AG08395 (cell line): Measurements from ENCODE around the gene ETDC.
"Not testable (repeated sequence)": the region's sequence is repeated elsewhere in the genome, so short reads cannot be mapped to it uniquely, and the experiment has no call there.

Experiments used
- DNase-seq: peaks from one replicate; pipeline ENCODE4 v3.0.0; 2012; ENCODE audit warnings: mixed read lengths, low spot score

ETDC gene

DNA sequence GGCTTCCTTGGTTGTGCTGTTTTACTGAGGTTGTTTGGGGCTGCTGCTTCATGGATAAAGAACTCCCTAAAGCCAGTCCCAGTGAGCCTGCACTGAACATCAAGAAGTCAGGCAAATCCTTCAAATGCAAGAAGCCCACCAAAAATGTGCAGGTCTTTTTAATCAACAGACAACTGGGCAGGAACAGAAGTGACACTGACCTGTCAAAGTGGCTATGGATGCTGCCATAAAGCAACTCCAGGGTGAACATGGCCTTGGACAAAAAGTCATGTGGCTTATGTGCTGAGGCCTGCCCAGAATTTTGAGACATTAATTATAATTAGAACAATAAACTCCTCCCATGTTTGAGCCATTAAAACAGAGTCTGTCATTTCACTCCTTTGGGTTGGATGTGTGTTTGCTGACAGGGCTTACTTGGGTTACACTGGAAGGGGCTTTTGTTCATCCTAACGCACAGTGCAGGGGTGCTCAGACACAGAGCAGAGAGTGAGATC is at the start of gene ETDC:
Gene ETDC, plus strand, starts transcription at position 51 of the 494 bp plus-strand sequence. Its CDS starts 0 bp downstream, at position 51.
- DNase-seq: no peak

DNA sequence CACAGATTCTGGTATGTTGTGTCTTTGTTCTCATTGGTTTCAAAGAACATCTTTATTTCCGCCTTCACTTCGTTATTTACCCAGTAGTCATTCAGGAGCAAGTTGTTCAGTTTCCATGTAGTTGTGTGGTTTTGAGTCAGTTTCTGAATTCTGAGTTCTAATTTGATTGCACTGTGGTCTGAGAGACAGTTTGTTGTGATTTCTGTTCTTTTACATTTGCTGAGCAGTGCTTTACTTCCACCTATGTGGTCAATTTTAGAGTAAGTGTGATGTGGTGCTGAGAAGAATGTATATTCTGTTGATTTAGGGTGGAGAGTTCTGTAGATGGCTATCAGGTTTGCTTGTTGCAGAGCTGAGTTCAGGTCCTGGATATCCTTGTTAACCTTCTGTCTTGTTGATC is 48.3 kb upstream of the ETDC start:
- not testable (repeated sequence) for DNase-seq

DNA sequence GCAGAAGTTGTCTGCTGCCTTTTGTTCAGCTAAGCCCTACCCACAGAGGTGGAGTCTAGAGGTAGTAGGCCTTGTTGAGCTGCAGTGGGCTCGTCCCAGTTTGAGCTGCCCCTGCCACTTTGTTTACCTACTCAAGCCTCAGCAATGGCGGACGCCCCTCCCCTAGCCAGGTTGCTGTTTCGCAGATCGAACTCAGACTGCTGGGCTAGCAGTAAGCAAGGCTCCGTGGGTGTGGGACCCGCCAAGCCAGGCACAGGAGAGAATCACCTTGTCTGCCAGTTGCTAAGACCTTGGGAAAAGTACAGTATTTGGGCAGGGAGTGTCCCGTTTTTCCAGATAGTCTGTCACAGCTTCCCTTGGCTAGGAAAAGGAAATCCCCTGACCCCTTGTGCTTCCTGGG is 45.9 kb upstream of the ETDC start:
- not testable (repeated sequence) for DNase-seq

DNA sequence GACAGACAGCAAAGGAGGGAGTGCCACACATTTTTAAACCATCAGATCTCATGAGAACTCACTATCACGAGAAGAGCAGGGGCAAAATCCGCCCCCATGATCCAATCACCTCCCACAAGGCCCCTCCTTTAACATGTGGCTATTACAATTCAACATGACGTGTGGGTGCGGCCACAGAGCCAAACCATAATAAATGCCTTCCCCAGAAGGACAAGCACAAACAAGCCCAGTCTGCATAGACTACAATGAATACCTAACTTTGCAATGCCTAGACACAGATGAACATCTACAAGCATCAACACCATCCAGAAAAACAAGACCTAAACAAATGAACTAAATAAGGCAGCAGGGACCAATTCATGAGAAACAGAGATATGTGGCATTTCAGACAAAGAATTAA is 45.1 kb upstream of the ETDC start:
- DNase-seq: no peak

DNA sequence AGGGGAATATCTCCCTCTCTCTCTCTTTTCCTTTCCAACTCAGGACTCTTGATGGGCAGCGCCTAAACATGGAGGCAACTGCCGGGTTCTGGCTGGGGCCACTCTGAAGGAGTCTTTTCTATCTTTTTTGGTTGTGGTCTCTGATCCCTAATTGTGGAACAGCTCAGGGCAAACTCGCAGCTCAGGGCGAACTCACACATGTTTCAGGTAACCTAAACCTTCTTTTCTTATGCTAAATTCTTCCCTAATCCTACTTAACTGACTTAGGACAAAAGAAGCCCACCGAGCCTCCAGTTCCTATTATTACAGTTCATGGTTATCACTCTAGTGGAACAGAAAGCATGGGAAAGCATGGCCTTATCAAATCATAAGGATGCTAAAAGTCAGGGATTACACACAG is 36.1 kb upstream of the ETDC start:
- no peak for DNase-seq

DNA sequence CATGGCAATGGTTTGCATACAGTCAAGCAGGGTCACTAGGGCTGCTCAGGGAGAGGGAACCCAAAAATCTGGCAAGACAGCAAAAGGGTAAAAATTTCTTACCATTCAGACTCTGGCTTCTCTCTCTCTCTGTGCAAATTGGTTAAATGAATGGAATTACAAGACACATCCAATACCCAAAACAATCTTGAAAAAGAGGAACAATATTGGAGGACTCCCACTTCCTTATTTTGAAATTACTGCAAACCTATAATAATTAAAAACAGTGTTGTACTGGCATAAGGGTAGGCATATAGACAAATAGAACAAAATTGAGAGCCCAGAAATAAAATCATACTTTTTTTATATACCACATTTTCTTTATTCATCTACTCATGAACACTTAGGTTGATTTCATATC is 33.3 kb upstream of the ETDC start:
- DNase-seq: no peak

DNA sequence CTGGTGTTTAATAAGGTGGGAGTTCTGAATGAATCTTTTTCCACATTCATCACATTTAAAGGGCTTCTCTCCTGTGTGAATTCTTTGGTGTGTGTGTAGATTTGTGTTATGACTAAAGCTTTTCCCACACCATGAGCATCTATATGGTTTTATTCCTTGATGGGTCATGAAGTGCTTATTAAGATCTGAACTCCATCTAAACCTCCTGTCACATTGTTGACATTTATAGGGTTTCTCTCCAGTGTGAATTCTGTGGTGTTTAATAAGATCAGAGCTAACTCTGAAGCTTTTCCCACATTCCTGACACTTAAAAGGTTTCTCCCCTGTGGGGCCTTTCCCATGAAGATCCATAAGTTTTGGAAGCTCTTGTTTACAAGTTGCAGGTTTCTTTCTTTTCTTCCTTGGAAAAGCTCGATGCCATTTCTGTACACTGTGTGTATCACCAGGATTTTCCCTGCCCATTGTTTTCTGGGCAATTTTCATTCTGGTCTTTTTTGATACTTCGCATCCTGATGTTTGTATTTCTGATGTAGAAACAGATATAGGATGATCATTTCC is 21.9 kb upstream of the ETDC start:
- DNase-seq: no peak

DNA sequence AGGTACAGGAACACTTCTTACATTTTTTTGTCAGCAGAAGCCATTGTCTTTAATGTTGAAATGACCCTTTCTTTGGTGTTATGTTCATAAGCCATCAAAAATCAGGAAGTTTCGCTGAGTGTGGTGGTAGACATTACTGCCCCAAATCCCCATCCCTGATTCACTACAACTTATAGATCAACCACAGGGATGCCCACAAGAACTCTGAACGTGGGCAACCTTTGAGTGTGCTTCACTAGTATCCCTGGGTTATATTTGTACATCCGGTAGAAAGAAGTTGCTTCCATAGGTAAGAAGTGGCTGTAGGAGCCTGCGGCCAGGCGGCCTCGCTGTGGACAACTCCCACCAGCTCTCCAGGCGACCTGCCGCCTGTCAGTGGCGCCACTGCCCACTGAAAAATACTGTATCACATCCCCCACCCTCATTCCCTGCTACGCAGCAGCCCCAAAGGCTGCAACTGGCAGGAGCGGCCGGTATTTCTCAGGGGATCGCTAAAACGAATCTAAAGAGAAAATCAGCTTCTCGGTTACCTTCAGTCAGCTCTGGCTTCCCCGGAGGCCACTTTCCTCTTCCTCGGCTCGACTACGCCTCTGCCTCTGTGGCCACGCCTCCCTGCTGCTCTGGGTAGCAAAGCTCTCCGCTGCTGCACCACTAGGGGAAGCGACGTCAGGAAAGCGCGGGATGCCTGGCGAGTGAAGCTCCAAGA is 13.9 kb upstream of the ETDC start:
- DNase-seq: no peak

DNA sequence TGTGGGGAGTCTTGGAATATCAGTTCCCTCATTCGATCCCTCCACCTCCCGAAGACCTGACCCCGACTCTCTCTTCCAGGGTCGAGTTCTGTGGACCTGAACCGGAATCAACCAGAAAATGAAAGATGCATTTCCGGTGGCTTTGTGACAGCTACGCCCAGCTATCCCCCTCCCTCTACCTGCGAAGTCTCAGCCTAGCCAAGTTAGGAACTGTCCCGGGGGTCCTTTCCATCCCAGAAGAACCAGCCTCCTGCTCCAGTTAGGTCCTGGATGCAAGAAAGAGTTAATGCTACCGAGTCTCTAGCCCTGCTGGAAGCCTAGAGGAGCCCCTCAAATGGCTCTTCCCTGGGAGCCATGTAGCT is 13.4 kb upstream of the ETDC start:
- no peak for DNase-seq

DNA sequence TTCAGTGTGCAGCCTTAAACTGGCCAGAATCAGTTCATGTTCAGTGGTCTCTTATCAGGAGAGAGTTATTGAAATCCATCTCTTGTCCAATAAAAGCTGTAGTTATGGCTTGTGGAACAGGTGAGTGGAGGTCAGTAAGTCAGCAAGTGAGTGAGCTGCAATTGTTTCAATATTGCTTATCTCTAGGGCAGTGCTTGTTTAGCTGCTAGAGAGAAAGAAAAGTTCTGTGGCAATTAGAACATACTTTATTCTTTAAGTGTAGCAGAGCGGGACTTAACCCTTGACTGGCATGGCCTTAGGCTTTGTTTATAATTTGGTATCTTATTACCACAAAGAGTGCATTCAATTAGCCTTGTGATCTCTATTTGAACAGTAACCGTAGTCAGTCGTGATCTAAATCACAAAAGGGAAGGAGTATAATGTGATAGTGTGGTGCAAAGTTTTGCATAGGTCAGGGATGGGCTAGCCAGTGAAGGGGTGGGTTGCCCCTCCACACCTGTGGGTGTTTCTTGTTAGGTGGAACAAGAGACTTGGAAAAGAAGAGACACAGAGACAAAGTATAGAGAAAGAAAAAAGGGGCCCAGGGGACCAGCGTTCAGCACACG is 6.9 kb upstream of the ETDC start:
- DNase-seq: no peak

DNA sequence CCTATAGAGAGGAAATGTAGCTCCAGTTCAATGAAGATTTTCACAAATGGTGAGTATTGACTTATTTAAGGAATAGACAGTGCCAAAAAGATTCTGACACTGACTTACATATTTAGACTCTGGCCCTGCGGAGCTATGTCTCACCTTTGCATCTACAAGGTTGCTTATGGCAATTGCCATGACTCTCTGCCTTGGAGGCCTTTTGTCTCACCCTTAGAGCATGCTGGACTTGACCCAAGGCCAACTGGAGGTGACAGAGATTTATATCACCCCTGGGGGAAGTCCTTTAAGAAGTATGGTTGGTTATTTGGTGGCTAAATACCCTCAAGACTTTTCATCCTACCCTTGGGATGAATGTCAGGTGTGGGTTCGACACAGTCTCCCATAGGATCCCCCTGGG is 4.5 kb upstream of the ETDC start:
- no peak for DNase-seq

DNA sequence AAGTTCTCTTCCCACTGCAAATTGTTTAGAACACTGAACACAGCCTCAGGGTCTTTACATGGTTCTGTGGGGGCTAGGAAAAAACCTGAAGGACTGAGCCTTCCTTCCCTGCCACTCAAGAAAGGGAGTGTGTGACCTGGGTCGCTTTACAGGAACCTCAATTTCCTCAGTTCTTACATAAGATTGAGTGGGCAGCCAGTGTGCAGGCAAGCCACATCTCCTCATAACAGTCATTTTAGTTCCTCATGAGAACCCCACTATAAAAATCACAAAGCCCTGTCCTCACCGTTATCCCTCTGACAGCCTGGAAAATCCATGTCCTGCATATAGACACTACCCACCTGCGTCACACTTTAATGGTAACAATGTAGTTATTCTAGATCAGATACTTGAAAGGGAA is 2.1 kb upstream of the ETDC start:
- DNase-seq: no peak

DNA sequence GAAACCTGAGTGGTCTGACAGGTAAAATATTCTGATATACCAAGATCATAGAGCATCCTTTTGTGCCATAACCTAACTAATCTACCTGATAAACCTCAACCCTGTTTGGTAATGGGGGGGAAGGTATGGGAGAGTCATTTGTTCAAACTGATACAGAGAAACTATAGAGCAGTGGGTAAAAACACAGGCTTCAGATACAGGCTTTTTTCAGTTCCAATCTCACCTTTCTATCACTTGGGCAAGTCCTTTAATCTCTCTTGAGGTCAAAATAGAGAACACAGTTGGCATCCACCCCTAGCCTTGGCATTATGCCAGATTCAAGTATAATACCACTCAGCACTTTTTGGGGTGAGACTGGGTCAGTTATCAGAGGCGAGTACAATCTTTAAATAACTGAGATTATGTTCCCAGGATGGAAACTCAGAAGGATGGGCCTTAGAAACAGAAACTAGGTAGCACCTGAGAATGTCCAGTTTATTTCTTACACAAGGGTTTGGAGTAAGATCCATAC is 880 bp upstream of the ETDC start:
- no peak for DNase-seq

DNA sequence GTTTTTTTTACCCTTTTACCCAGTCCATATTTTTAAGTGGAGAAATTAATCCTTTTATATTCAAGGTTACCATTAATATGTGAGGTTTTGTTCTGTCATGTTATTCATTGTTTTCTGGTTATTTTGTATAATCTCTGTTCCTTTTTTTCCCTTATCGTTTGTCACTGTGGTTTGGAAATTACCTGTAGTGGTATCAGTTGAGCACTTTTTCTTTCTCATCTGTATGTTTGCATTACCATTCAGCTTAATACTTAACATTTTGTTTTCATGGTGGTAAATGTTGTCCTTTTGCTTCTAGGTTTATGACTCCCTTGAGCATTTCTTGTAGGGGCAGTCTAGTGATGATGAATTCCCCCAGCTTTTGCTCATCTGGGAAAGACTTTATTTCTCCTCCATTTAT is 6.6 kb downstream of the ETDC start:
- no peak for DNase-seq

DNA sequence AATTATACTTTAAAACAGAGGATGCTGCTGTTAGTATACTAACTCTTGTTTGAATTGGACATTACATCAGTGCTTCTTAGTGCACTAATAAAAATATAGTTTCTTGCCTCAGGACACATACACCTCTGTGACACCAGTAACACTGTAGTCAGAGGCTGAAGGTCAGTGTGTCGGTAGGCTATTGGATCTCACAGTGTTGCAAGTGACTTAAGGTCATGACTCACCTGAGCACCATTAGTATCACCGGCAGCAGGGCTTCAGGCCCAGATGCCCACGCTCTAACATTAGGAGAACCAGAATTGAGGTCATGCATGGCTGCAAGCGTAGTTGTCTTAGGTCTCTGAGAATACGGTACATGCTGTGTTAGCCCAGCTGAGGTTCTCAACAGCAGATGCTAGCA is 15.2 kb downstream of the ETDC start:
- no peak for DNase-seq

DNA sequence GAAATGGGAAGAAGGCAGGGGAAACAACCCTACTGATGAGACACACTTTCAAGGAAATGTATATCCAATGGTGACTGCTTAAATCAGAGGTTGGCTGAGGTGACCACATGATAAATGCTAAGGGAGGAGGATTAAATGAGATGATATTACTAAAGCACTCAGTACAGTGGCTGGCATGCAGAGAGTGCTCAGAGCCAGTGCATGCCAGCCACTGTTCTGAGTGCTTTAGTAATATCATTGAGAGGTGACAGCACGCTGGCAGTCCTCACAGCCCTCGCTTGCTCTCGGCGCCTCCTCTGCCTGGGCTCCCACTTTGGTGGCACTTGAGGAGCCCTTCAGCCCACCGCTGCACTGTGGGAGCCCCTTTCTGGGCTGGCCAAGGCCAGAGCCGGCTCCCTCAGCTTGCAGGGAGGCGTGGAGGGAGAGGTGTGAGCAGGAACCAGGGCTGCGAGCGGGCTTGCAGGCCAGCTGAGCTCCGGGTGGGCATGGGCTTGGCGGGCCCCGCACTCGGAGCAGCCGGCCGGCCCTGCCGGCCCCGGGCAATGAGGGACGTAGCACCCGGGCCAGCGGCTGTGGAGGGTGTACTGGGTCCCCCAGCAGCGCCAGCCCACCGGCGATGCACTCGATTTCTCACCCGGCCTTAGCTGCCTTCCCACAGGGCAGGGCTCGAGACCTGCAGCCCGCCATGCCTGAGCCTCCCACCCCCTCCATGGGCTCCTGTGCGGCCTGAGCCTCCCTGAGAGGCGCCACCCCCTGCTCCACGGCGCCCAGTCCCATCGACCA is 15.9 kb downstream of the ETDC start:
- DNase-seq: not testable (repeated sequence)

DNA sequence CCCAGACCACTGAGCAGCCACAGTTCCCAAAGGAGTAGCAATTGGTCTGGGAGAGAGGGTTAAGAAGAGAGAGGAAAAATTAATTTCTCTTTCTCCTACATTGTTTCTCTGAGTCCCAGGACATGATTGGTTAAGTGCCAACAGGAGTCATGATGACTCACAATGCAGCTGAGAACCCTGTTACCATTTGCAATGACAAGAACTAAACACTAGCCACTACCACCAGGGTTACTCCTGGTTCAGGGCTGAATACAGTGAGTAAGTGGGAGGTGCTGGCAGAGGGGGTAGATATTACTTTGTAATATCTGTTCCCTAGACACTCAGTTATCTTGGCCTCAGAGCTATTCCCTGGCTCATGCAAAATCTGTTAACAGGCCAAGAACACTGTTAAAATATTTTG is 18.0 kb downstream of the ETDC start:
- peak; percentile 74 for DNase-seq

DNA sequence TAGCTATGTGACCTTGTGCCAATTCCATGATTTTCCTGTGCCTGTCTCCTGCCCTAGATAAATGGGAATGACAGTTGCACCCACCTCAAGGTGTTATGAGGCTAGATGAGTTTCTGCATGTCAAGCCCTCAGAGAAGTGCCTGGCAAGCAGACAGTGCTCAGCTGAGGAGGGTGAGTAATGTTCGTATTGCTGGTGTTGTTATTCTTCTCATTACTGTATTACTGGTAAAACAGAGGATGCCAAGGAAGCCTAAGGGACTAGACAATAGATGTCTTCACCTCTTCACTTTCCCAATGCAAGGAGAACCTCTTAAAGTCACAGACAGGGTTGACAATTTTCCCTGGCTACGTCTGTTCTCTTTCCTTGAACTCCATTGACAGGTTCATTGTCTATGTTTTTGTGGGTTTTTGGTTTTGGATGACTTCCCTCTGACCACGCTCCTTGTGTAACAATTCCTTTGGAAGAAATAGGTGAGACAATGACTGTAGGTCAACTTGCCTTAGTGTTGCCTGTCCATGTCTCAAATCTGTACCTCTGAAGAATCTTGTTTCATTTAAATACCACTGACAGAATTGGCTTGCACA is 19.2 kb downstream of the ETDC start:
- DNase-seq: no peak

DNA sequence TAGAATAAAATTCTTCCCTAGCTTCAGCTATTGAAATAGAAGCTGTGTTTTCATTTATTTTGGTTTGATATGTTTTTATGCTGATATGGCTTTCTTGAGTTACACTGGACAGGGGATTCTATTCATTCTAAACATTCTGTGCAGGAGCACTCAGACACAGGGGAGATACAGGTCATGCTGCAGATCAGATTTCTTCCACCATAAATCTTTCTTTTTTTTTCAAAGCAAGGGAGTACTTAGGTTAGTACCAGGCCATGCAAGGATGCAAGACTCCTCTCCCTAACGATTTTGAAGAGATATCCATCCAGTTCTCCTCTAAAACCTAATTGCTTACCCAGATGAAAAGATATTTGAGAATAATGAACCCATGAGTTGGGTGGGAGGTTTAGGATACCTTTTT is 21.4 kb downstream of the ETDC start:
- DNase-seq: no peak

DNA sequence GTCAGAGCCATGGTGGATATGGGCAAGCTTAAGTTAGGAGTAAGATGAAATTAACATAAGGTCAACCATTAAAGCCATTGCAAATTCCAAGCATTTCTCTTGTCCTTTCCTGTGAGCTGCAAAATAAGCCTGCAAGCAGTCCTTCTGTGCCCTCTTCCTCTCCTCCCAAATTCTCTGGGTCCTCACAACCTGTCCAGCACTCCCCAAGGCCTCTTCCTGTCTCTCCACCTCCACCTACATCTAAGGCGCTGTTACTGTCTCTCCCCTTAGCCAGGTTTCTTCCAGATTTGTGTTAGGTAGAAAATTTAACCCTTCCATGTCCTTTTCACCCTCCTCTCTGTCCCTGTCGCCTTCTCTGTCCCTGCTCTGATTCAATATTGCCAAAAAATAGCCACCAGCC is 22.2 kb downstream of the ETDC start:
- no peak for DNase-seq

DNA sequence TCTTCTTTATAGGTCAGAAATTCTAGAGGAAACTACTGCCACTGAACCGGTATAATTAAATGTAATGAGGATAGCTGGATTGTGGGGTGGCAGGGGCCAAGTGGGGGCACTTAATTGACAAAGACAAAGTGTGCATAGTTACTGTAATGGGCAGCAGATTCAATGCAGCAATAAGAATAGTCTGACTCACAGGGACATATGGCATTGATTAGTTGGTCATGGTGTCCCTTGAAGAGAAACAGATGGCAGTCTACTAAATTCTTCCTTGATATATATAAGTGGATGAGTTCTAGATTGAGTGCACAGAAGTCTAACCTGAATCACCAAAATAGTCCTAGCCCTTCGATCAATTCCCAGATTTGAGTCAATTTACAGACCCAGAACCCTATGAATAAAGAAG is 31.6 kb downstream of the ETDC start:
- DNase-seq: peak; percentile 61

DNA sequence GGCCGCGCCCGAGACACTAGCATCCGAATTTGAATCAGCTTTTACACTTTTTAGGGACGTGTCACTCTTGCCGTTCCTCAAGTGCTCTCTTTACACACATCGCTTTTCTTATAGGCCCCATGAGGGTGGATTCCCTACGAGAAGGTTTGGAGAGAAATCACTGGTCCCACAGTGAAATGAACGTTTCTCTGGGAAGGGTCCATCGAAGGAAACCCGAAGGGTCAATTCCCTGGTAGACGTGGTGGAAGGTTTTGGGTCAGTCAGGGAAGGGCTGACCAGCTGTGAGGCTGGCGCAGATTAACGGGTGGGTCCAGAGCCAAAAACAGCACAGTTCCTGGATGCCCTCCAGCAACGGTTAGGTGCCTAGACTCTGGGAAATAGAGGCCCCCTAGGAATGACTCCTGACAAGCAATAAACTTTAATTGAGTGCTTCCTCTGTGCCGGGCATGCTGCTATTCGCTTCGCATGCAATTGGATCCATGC is 35.9 kb downstream of the ETDC start:
- peak; percentile 34 for DNase-seq
